ENCODE measurements around the gene FSTL4. TPM values are rescaled to one million over a fixed set of nuclear protein-coding genes. Genes with fewer than 3 reads are reported as not detected.

FSTL4 gene
- total RNA-seq, 1 donor from 2014 or later = 0.67 TPM

- Histone ChIP-seq H3K27me3 (no peaks in the 10 kb centered on the region), H3K4me3 (no peak overlapping the region), H3K27ac (no peak overlapping the region), H3K4me1 (no peaks in the 10 kb centered on the region), H3K36me3 (no peaks in the 10 kb centered on the region), H3K9me3 (no peaks in the 10 kb centered on the region)
- intact Hi-C loops (cut with DNase I) = no loop called here
- TF ChIP-seq CTCF (IDR thresholded peaks at IDR 0.05) = no peak
- DNase-seq (peak; percentile 23), ATAC-seq (no peak)
Observed at GRCh38 chr5:133333326-133334150, 278.8 kb downstream of the FSTL4 start.

GRCh38 chr5:133332439-133333024, 279.8 kb downstream of the FSTL4 start:
- H3K27me3 ChIP-seq = no peaks in the 10 kb centered on the region
- no peaks in the 10 kb centered on the region for H3K9me3 ChIP-seq
- intact Hi-C loops (cut with DNase I) = no loop called here
- no peak overlapping the region for H3K27ac ChIP-seq
- no peak for DNase-seq
- TF ChIP-seq CTCF (IDR thresholded peaks at IDR 0.05) = no peak
- no peaks in the 10 kb centered on the region for H3K36me3 ChIP-seq
- no peak overlapping the region for H3K4me3 ChIP-seq
- ATAC-seq = no peak
- H3K4me1 ChIP-seq = no peaks in the 10 kb centered on the region

- H3K27ac ChIP-seq = no peak overlapping the region
- H3K36me3 ChIP-seq = no peaks in the 10 kb centered on the region
- no peak for ATAC-seq
- H3K27me3 ChIP-seq = no peaks in the 10 kb centered on the region
- H3K4me1 ChIP-seq = no peaks in the 10 kb centered on the region
- no peaks in the 10 kb centered on the region for H3K9me3 ChIP-seq
- intact Hi-C loops (cut with DNase I) = no loop called here
- peak; percentile 57 for DNase-seq
- no peak for TF ChIP-seq CTCF (IDR thresholded peaks at IDR 0.05)
- H3K4me3 ChIP-seq = no peak overlapping the region
Observed at GRCh38 chr5:133331941-133332340, 280.4 kb downstream of the FSTL4 start.

GRCh38 chr5:133330956-133331355, 281.4 kb downstream of the FSTL4 start:
- no peak overlapping the region for H3K4me3 ChIP-seq
- H3K4me1 ChIP-seq = no peaks in the 10 kb centered on the region
- H3K9me3 ChIP-seq = no peaks in the 10 kb centered on the region
- DNase-seq (no peak), ATAC-seq (no peak)
- H3K27me3 ChIP-seq = no peaks in the 10 kb centered on the region
- intact Hi-C loops (cut with DNase I) = no loop called here
- TF ChIP-seq CTCF (IDR thresholded peaks at IDR 0.05) = no peak
- H3K36me3 ChIP-seq = no peaks in the 10 kb centered on the region
- no peak overlapping the region for H3K27ac ChIP-seq

GRCh38 chr5:133328800-133329199, 283.5 kb downstream of the FSTL4 start:
- intact Hi-C loops (cut with DNase I) = no loop called here
- ATAC-seq (no peak), DNase-seq (no peak)
- Histone ChIP-seq H3K4me1 (no peaks in the 10 kb centered on the region), H3K27ac (no peak overlapping the region), H3K9me3 (no peaks in the 10 kb centered on the region), H3K4me3 (no peak overlapping the region), H3K36me3 (no peaks in the 10 kb centered on the region), H3K27me3 (no peaks in the 10 kb centered on the region)
- TF ChIP-seq CTCF (IDR thresholded peaks at IDR 0.05) = no peak
